Endodermal cell (in vitro differentiated cells): Measurements from ENCODE around the gene ATP5PO. TPM values are rescaled to one million over a fixed set of nuclear protein-coding genes. Genes with fewer than 3 reads are reported as not detected.

Experiments
- DNase-seq: peaks from one replicate; pipeline ENCODE4 v3.0.0-alpha.2; 2017
- H3K27ac ChIP-seq: 2 replicates; pipeline ENCODE4 v1.5.1; 2013; ENCODE audit warnings: mild to moderate bottlenecking, low read depth, low read length, moderate library complexity
- H3K27me3 ChIP-seq: 2 replicates; pipeline ENCODE4 v1.6.1; 2013; ENCODE audit warnings: mild to moderate bottlenecking, low read length, moderate library complexity; ENCODE audit not compliant: insufficient read depth, control insufficient read depth, poor library complexity, severe bottlenecking
- H3K36me3 ChIP-seq: 2 replicates; pipeline ENCODE4 v1.7.0; 2013; ENCODE audit warnings: mild to moderate bottlenecking, low read length, moderate library complexity; ENCODE audit not compliant: control insufficient read depth, insufficient read depth
- H3K4me1 ChIP-seq: one replicate; pipeline ENCODE4 v1.7.0; 2013; ENCODE audit warnings: low read length; ENCODE audit not compliant: control insufficient read depth, insufficient read depth
- H3K4me3 ChIP-seq: 2 replicates; pipeline ENCODE4 v1.5.1; 2013; ENCODE audit warnings: mild to moderate bottlenecking, low read length, moderate library complexity
- H3K9ac ChIP-seq: 2 replicates; pipeline ENCODE4 v1.6.1; 2013; ENCODE audit warnings: mild to moderate bottlenecking, low read length, moderate library complexity; ENCODE audit not compliant: poor library complexity, severe bottlenecking; ENCODE audit errors: extremely low read depth
- H3K9me3 ChIP-seq: 2 replicates; pipeline ENCODE4 v1.6.1; 2013; ENCODE audit warnings: mild to moderate bottlenecking, low read length, moderate library complexity; ENCODE audit not compliant: control insufficient read depth
- H3K27ac Mint-ChIP-seq: 2 replicates; pipeline ENCODE4 v1.8.0; 2020; ENCODE audit warnings: mixed read lengths
- H3K27me3 Mint-ChIP-seq: 2 replicates; pipeline ENCODE4 v1.8.0; 2021; ENCODE audit warnings: mild to moderate bottlenecking, mixed read lengths; ENCODE audit not compliant: insufficient read depth
- H3K36me3 Mint-ChIP-seq: 2 replicates; pipeline ENCODE4 v1.8.0; 2020; ENCODE audit warnings: low read depth, mixed read lengths
- H3K4me1 Mint-ChIP-seq: 2 replicates; pipeline ENCODE4 v1.8.0; 2020; ENCODE audit warnings: mixed read lengths
- H3K4me3 Mint-ChIP-seq: 2 replicates; pipeline ENCODE4 v1.8.0; 2020; ENCODE audit warnings: mild to moderate bottlenecking, moderate library complexity, mixed read lengths
- H3K9me3 Mint-ChIP-seq: 2 replicates; pipeline ENCODE4 v1.8.0; 2020; ENCODE audit warnings: mild to moderate bottlenecking, mixed read lengths
- WGBS, 2 experiments: methylation state at CpG; one replicate each; pipeline versions ENCODE4 v1.1.5 to v1.1.7; 2013; ENCODE audit warnings: missing lambda C conversion rate in 2 of 2, mixed read lengths in 1 of 2; ENCODE audit not compliant: insufficient coverage in 1 of 2, insufficient read length in 1 of 2; 5-methylcytosine and 5-hydroxymethylcytosine counted together
- total RNA-seq, 2 donors: library from RNA; stranded (reverse); fragmentation: NEBNext Ultra II Directional in 1 of 2; extraction: Animal tissue kit (Norgen Biotek cat#: 25700) in 1 of 2; gene quantifications; 2 replicates in 1 of 2; 3 replicates in 1 of 2; pipeline ENCODE4 v1.2.1, GENCODE V29; 2021
- TF ChIP-seq, protein P1 (sequence below): fragments of 200-600 bp; sonication (generic); conservative IDR thresholded peaks from 2 replicates; pipeline ENCODE4 v1.5.0; 2021; ENCODE audit warnings: antibody characterized with exemption, mild to moderate bottlenecking

The ATP5PO gene
- total RNA-seq, 2 donors from 2014 or later, result 223 to 252 TPM

DNA sequence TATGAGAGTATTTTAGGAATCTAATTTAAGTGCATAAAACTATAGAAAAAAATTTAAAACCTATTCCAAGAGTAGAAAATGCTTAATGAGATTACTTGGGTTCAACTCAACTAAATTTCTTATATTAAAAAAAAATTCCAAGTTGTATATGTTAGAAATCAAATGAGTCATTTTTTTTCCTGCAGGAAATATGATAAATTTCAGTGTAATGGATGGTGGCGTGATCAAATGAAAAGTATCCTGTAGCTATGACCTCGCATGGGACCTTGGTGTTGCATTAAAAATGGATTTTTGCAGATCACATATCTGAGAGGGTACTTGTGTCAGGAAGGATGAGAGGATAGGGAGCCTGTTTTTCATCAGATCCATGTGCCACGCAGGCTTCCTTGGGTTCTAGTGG, 17.9 kb downstream of the ATP5PO start:
- no peak for DNase-seq
- Mint-ChIP-seq H3K36me3 (peaks cover 5% of the 10 kb centered on the region), H3K4me3 (no peak overlapping the region), H3K9me3 (no peaks in the 10 kb centered on the region), H3K4me1 (peaks cover 22% of the 10 kb centered on the region), H3K27me3 (no peaks in the 10 kb centered on the region), H3K27ac (no peak overlapping the region)
- WGBS, 2 experiments, result 90 to 95% methylated on average over 2 to 3 of the region's 3 CpGs
- Histone ChIP-seq H3K9me3 (no peaks in the 10 kb centered on the region), H3K36me3 (peaks cover 16% of the 10 kb centered on the region), H3K4me3 (no peak overlapping the region), H3K27ac (no peak overlapping the region), H3K27me3 (no peaks in the 10 kb centered on the region), H3K4me1 (no peaks in the 10 kb centered on the region), H3K9ac (no peak overlapping the region)
- TF ChIP-seq, protein P1, sequence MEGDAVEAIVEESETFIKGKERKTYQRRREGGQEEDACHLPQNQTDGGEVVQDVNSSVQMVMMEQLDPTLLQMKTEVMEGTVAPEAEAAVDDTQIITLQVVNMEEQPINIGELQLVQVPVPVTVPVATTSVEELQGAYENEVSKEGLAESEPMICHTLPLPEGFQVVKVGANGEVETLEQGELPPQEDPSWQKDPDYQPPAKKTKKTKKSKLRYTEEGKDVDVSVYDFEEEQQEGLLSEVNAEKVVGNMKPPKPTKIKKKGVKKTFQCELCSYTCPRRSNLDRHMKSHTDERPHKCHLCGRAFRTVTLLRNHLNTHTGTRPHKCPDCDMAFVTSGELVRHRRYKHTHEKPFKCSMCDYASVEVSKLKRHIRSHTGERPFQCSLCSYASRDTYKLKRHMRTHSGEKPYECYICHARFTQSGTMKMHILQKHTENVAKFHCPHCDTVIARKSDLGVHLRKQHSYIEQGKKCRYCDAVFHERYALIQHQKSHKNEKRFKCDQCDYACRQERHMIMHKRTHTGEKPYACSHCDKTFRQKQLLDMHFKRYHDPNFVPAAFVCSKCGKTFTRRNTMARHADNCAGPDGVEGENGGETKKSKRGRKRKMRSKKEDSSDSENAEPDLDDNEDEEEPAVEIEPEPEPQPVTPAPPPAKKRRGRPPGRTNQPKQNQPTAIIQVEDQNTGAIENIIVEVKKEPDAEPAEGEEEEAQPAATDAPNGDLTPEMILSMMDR, result no peak

- TF ChIP-seq, protein P1, result no peak
- Histone ChIP-seq H3K9me3 (no peaks in the 10 kb centered on the region), H3K36me3 (peaks cover 12% of the 10 kb centered on the region), H3K9ac (no peak overlapping the region), H3K4me3 (no peak overlapping the region), H3K27me3 (no peaks in the 10 kb centered on the region), H3K4me1 (peaks cover 3% of the 10 kb centered on the region), H3K27ac (no peak overlapping the region)
- Mint-ChIP-seq H3K27ac (no peak overlapping the region), H3K9me3 (no peaks in the 10 kb centered on the region), H3K4me1 (peaks cover 28% of the 10 kb centered on the region), H3K36me3 (peaks cover 5% of the 10 kb centered on the region), H3K4me3 (no peak overlapping the region), H3K27me3 (no peaks in the 10 kb centered on the region)
- no peak for DNase-seq
- WGBS, 2 experiments, result 90 to 100% methylated on average over 4 to 5 of the region's 5 CpGs
These were observed 18.5 kb downstream of the ATP5PO start for GRCh38 chr21:33897098-33897497.

- TF ChIP-seq, protein P1, result no peak
- no peak overlapping the region for H3K27ac ChIP-seq
- H3K27me3 ChIP-seq, result no peaks in the 10 kb centered on the region
- H3K9ac ChIP-seq, result no peak overlapping the region
- Mint-ChIP-seq H3K4me1 (peaks cover 32% of the 10 kb centered on the region), H3K9me3 (no peaks in the 10 kb centered on the region), H3K4me3 (no peak overlapping the region), H3K27ac (no peak overlapping the region), H3K27me3 (no peaks in the 10 kb centered on the region), H3K36me3 (peaks cover 4% of the 10 kb centered on the region)
- H3K36me3 ChIP-seq, result peaks cover 9% of the 10 kb centered on the region
- H3K9me3 ChIP-seq, result no peaks in the 10 kb centered on the region
- WGBS, 2 experiments, result 94 to 98% methylated on average over 4 to 6 of the region's 6 CpGs
- no peak overlapping the region for H3K4me3 ChIP-seq
- DNase-seq, result no peak
- H3K4me1 ChIP-seq, result peaks cover 7% of the 10 kb centered on the region
These were observed 18.9 kb downstream of the ATP5PO start for GRCh38 chr21:33896691-33897090.
